Measurements from ENCODE around the gene EDAR.

EDAR gene

GRCh38 chr2:108933691-108934117, 55.3 kb downstream of the EDAR start:
- DNase-seq (ENCODE audit: low read depth, low spot score), result no peak
- Histone ChIP-seq H3K9me3 (ENCODE audit: control insufficient read depth, insufficient read depth, low read length) (no peaks in the 10 kb centered on the region), H3K4me3 (ENCODE audit: low read length) (no peak overlapping the region), H3K4me1 (ENCODE audit: control insufficient read depth, insufficient read depth, low read length) (0 out of 2 replicates have a peak, but pooled peaks cover 1% of the 10 kb centered on the region), H3K36me3 (ENCODE audit: control insufficient read depth, insufficient read depth, low read length) (no peaks in the 10 kb centered on the region), H3K27me3 (ENCODE audit: control insufficient read depth, insufficient read depth, low read length) (no peaks in the 10 kb centered on the region), H3K27ac (ENCODE audit: low read length) (no peak overlapping the region)
- no CpG with 5 or more reads among the region's 11 CpGs for WGBS (ENCODE audit: insufficient coverage, insufficient read length)

DNA sequence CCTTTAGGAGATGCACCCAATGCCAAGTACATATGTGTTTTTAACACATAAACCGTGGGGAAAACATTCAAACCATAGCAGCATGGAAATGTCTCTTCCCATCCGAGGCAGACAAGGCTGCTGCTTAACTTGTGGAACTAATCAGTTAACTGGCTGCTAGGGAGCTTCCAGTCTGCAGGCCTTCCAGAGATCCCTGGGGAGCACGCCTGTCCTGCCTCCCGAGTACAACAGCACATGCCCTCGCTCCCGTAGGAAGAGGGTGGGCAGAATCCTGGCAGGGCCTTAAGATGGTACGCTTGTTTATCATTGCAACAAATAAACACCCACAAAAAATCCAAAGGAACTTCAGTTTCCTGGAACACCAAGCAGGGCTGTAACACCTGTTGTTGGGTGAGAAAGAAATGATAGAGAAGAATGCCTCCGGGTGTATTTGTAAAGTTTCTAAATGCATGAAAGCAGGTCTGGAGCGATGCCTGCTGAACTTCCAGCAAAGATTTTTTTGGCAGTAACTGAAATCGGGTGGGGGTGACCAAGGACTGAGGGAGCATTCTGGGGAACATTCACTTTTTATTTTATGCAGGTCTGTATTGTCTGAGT, 56.2 kb downstream of the EDAR start:
- no peak for DNase-seq (ENCODE audit: low read depth, low spot score)
- Histone ChIP-seq H3K27ac (ENCODE audit: low read length) (no peak overlapping the region), H3K9me3 (ENCODE audit: control insufficient read depth, insufficient read depth, low read length) (no peaks in the 10 kb centered on the region), H3K27me3 (ENCODE audit: control insufficient read depth, insufficient read depth, low read length) (no peaks in the 10 kb centered on the region), H3K36me3 (ENCODE audit: control insufficient read depth, insufficient read depth, low read length) (no peaks in the 10 kb centered on the region), H3K4me1 (ENCODE audit: control insufficient read depth, insufficient read depth, low read length) (0 out of 2 replicates have a peak, but pooled peaks cover 1% of the 10 kb centered on the region), H3K4me3 (ENCODE audit: low read length) (no peak overlapping the region)
- no CpG with 5 or more reads among the region's 10 CpGs for WGBS (ENCODE audit: insufficient coverage, insufficient read length)

DNA sequence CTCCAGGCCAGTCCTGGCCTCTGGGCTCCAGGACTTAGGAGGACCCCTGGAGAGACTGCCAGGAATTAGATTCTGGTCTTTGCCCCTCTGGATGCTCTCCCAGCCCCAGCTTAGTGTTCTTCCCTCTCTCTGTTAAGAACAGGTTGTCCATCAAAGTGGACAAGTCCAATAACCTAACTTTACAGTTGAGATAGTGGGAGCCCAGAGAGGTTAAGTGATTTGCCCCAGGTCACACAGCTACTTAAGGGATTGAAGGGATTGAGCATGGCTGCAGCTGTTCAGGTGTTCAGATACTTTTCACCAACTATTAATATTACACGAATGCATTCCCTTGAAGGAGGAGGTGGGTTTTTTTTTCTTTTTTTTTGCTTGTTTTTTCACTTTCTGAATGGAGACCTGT, 57.6 kb downstream of the EDAR start:
- no peaks in the 10 kb centered on the region for H3K9me3 ChIP-seq (ENCODE audit: control insufficient read depth, insufficient read depth, low read length)
- no peaks in the 10 kb centered on the region for H3K27me3 ChIP-seq (ENCODE audit: control insufficient read depth, insufficient read depth, low read length)
- DNase-seq (ENCODE audit: low read depth, low spot score), result no peak
- H3K36me3 ChIP-seq (ENCODE audit: control insufficient read depth, insufficient read depth, low read length), result no peaks in the 10 kb centered on the region
- H3K4me3 ChIP-seq (ENCODE audit: low read length), result no peak overlapping the region
- WGBS (ENCODE audit: insufficient coverage, insufficient read length), result no CpG with 5 or more reads among the region's 1 CpG
- H3K27ac ChIP-seq (ENCODE audit: low read length), result no peak overlapping the region
- H3K4me1 ChIP-seq (ENCODE audit: control insufficient read depth, insufficient read depth, low read length), result 0 out of 2 replicates have a peak, but pooled peaks cover 1% of the 10 kb centered on the region

GRCh38 chr2:108929807-108930425, 59.1 kb downstream of the EDAR start:
- Histone ChIP-seq H3K27ac (ENCODE audit: low read length) (no peak overlapping the region), H3K36me3 (ENCODE audit: control insufficient read depth, insufficient read depth, low read length) (no peaks in the 10 kb centered on the region), H3K4me1 (ENCODE audit: control insufficient read depth, insufficient read depth, low read length) (no peaks in the 10 kb centered on the region), H3K9me3 (ENCODE audit: control insufficient read depth, insufficient read depth, low read length) (no peaks in the 10 kb centered on the region), H3K4me3 (ENCODE audit: low read length) (no peak overlapping the region), H3K27me3 (ENCODE audit: control insufficient read depth, insufficient read depth, low read length) (no peaks in the 10 kb centered on the region)
- no peak for DNase-seq (ENCODE audit: low read depth, low spot score)
- no CpG with 5 or more reads among the region's 17 CpGs for WGBS (ENCODE audit: insufficient coverage, insufficient read length)

- no peaks in the 10 kb centered on the region for H3K27me3 ChIP-seq (ENCODE audit: control insufficient read depth, insufficient read depth, low read length)
- no peaks in the 10 kb centered on the region for H3K9me3 ChIP-seq (ENCODE audit: control insufficient read depth, insufficient read depth, low read length)
- no CpG with 5 or more reads among the region's 17 CpGs for WGBS (ENCODE audit: insufficient coverage, insufficient read length)
- DNase-seq (ENCODE audit: low read depth, low spot score), result no peak
- H3K36me3 ChIP-seq (ENCODE audit: control insufficient read depth, insufficient read depth, low read length), result no peaks in the 10 kb centered on the region
- no peaks in the 10 kb centered on the region for H3K4me1 ChIP-seq (ENCODE audit: control insufficient read depth, insufficient read depth, low read length)
- H3K27ac ChIP-seq (ENCODE audit: low read length), result no peak overlapping the region
- H3K4me3 ChIP-seq (ENCODE audit: low read length), result no peak overlapping the region
Measured at GRCh38 chr2:108928660-108929377, 60.2 kb downstream of the EDAR start.

- H3K4me3 ChIP-seq (ENCODE audit: low read length), result no peak overlapping the region
- peak; percentile 33 for DNase-seq (ENCODE audit: low read depth, low spot score)
- H3K27me3 ChIP-seq (ENCODE audit: control insufficient read depth, insufficient read depth, low read length), result no peaks in the 10 kb centered on the region
- no peak overlapping the region for H3K27ac ChIP-seq (ENCODE audit: low read length)
- H3K4me1 ChIP-seq (ENCODE audit: control insufficient read depth, insufficient read depth, low read length), result no peaks in the 10 kb centered on the region
- no peaks in the 10 kb centered on the region for H3K9me3 ChIP-seq (ENCODE audit: control insufficient read depth, insufficient read depth, low read length)
- no CpG with 5 or more reads among the region's 8 CpGs for WGBS (ENCODE audit: insufficient coverage, insufficient read length)
- H3K36me3 ChIP-seq (ENCODE audit: control insufficient read depth, insufficient read depth, low read length), result no peaks in the 10 kb centered on the region
Measured at GRCh38 chr2:108927936-108928659, 60.9 kb downstream of the EDAR start.

GRCh38 chr2:108927405-108927804, 61.6 kb downstream of the EDAR start:
- no CpG with 5 or more reads among the region's 7 CpGs for WGBS (ENCODE audit: insufficient coverage, insufficient read length)
- DNase-seq (ENCODE audit: low read depth, low spot score), result no peak
- Histone ChIP-seq H3K4me3 (ENCODE audit: low read length) (no peak overlapping the region), H3K27ac (ENCODE audit: low read length) (no peak overlapping the region), H3K27me3 (ENCODE audit: control insufficient read depth, insufficient read depth, low read length) (no peaks in the 10 kb centered on the region), H3K4me1 (ENCODE audit: control insufficient read depth, insufficient read depth, low read length) (no peaks in the 10 kb centered on the region), H3K9me3 (ENCODE audit: control insufficient read depth, insufficient read depth, low read length) (no peaks in the 10 kb centered on the region), H3K36me3 (ENCODE audit: control insufficient read depth, insufficient read depth, low read length) (no peaks in the 10 kb centered on the region)

DNA sequence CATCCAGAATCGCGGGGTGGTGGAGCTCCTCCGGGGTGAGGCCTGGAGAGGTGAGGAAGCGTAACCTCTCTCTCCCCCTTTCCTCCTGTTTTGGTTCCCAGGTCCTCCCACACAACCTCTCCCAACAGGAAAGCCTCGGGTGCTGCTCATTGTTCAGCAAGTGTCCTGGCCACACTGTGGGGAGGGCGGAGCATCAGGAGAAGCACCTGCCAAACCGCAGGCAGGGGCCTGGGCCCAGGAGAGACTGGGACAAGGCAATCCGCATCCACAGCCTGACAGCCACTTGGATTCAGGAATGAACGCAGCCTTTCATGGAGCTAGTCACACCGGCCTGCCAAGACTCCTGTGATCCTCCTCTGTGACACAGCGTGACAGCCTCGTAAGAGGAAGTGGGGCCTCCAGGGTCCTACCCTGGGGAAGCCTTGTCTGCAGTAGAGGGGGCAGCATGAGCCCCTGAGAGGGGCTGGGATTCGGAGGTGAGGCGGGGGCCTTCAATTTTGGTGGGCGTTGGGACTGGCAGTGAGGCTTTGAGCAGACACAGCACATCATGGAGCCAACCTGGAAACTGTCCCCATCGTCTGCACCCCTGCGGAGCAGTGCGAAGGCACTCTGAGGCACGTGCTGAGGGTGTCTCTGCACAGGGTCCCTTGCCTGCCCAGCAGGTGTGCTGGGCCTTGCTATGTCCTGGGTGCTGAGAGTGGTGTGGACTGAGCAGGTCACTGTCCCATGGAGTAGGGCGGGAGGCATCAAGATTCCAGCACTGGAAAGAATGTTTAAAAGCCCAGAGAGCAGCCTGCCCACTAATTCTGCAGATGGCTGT, 62.2 kb downstream of the EDAR start:
- Histone ChIP-seq H3K4me1 (ENCODE audit: control insufficient read depth, insufficient read depth, low read length) (no peaks in the 10 kb centered on the region), H3K27ac (ENCODE audit: low read length) (no peak overlapping the region), H3K9me3 (ENCODE audit: control insufficient read depth, insufficient read depth, low read length) (no peaks in the 10 kb centered on the region), H3K27me3 (ENCODE audit: control insufficient read depth, insufficient read depth, low read length) (no peaks in the 10 kb centered on the region), H3K36me3 (ENCODE audit: control insufficient read depth, insufficient read depth, low read length) (no peaks in the 10 kb centered on the region), H3K4me3 (ENCODE audit: low read length) (no peak overlapping the region)
- DNase-seq (ENCODE audit: low read depth, low spot score), result no peak
- WGBS (ENCODE audit: insufficient coverage, insufficient read length), result no CpG with 5 or more reads among the region's 20 CpGs

DNA sequence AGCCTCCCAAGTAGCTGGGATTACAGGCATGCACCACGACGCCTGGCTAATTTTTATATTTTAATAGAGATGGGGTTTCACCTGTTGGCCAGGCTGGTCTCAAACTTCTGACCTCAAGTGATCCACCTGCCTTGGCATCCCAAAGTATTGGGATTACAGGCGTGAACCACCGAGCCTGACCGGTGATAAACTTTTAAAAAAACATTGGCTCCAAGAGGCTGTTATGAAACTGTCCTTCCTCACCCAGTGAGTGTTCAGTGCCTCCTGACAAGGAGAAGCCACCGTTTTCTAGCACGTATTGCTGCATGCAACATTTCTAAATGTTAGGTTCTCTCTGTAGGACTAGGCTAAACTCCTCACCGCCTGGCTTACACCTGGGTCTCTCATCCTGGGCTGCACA, 63.3 kb downstream of the EDAR start:
- WGBS (ENCODE audit: insufficient coverage, insufficient read length), result no CpG with 5 or more reads among the region's 8 CpGs
- DNase-seq (ENCODE audit: low read depth, low spot score), result no peak
- H3K27ac ChIP-seq (ENCODE audit: low read length), result no peak overlapping the region
- H3K27me3 ChIP-seq (ENCODE audit: control insufficient read depth, insufficient read depth, low read length), result no peaks in the 10 kb centered on the region
- no peaks in the 10 kb centered on the region for H3K9me3 ChIP-seq (ENCODE audit: control insufficient read depth, insufficient read depth, low read length)
- H3K4me1 ChIP-seq (ENCODE audit: control insufficient read depth, insufficient read depth, low read length), result no peaks in the 10 kb centered on the region
- no peak overlapping the region for H3K4me3 ChIP-seq (ENCODE audit: low read length)
- no peaks in the 10 kb centered on the region for H3K36me3 ChIP-seq (ENCODE audit: control insufficient read depth, insufficient read depth, low read length)

DNA sequence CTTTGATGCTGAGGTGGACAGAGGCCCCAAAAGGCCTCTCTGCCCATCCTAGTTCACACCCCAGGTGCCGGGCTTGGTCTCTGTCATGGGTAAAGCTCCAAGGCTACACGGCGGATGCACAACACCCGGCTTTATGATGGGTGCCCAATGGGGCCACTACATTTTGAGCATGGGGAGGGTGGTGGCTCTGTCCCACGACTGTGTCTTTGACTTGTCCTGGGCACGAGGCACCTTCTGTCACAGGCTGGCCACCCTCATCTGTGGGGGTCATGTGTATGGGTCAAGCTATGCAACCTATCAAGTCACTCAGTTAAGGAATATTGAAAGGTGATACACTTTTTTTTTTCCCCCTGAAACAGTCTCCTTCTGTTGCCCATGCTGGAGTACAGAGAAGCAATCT, 63.7 kb downstream of the EDAR start:
- no peaks in the 10 kb centered on the region for H3K4me1 ChIP-seq (ENCODE audit: control insufficient read depth, insufficient read depth, low read length)
- H3K9me3 ChIP-seq (ENCODE audit: control insufficient read depth, insufficient read depth, low read length), result no peaks in the 10 kb centered on the region
- no CpG with 5 or more reads among the region's 6 CpGs for WGBS (ENCODE audit: insufficient coverage, insufficient read length)
- no peak overlapping the region for H3K4me3 ChIP-seq (ENCODE audit: low read length)
- H3K36me3 ChIP-seq (ENCODE audit: control insufficient read depth, insufficient read depth, low read length), result no peaks in the 10 kb centered on the region
- H3K27ac ChIP-seq (ENCODE audit: low read length), result no peak overlapping the region
- DNase-seq (ENCODE audit: low read depth, low spot score), result no peak
- no peaks in the 10 kb centered on the region for H3K27me3 ChIP-seq (ENCODE audit: control insufficient read depth, insufficient read depth, low read length)
